ENCODE data around the gene EXD3. TPM values are rescaled to one million over a fixed set of nuclear protein-coding genes. Genes with fewer than 3 reads are reported as not detected.
A peak's percentile ranks its signal among the peaks of the same experiment; 100 is the strongest.

Gene EXD3
- total RNA-seq, 2 experiments from 2014 or later = 20.8 to 27.0 TPM

- H3K36me3 ChIP-seq (ENCODE audit: insufficient read depth, low read length) = no peaks in the 10 kb centered on the region
- H3K79me2 ChIP-seq (ENCODE audit: insufficient read depth, low read depth, low read length) = no peaks in the 10 kb centered on the region
- no peaks in the 10 kb centered on the region for H3K9me2 ChIP-seq (ENCODE audit: insufficient read depth, low read length)
- H3K4me1 ChIP-seq (ENCODE audit: insufficient read depth, low read length, poor library complexity, severe bottlenecking) = peaks cover 34% of the 10 kb centered on the region
- TF ChIP-seq, protein P1, sequence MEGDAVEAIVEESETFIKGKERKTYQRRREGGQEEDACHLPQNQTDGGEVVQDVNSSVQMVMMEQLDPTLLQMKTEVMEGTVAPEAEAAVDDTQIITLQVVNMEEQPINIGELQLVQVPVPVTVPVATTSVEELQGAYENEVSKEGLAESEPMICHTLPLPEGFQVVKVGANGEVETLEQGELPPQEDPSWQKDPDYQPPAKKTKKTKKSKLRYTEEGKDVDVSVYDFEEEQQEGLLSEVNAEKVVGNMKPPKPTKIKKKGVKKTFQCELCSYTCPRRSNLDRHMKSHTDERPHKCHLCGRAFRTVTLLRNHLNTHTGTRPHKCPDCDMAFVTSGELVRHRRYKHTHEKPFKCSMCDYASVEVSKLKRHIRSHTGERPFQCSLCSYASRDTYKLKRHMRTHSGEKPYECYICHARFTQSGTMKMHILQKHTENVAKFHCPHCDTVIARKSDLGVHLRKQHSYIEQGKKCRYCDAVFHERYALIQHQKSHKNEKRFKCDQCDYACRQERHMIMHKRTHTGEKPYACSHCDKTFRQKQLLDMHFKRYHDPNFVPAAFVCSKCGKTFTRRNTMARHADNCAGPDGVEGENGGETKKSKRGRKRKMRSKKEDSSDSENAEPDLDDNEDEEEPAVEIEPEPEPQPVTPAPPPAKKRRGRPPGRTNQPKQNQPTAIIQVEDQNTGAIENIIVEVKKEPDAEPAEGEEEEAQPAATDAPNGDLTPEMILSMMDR (conservative IDR thresholded peaks at IDR 0.05; ENCODE audit: low read length) = peak; percentile 46; the same call in 1 of the 2 replicates
- no peak for TF ChIP-seq EZH2phosphoT487 (IDR thresholded peaks at IDR 0.05; ENCODE audit: borderline replicate concordance, low read depth, low read length)
- POLR2A ChIA-PET = no interaction called here
- peak overlapping the region; percentile 42 for H3K4me3 ChIP-seq (ENCODE audit: low read depth, low read length, poor library complexity, severe bottlenecking)
- intact Hi-C loops (cut with micrococcal nuclease; ENCODE audit: unreplicated experiment) = no loop called here
- peak overlapping the region; percentile 53 for H3K4me2 ChIP-seq (ENCODE audit: low read length)
- BruUV-seq (replicated peaks) = no TSS peak
- H2AFZ ChIP-seq (ENCODE audit: low read length) = peak overlapping the region; percentile 40; the same call in 1 of the 2 replicates
- CTCF ChIA-PET (ENCODE audit: unreplicated experiment) = no interaction called here
- peak overlapping the region; percentile 54 for H3K27ac ChIP-seq (ENCODE audit: low read depth, low read length, poor library complexity, severe bottlenecking)
- DNase-seq (ENCODE audit: low spot score) = peak; percentile 94
- H4K20me1 ChIP-seq (ENCODE audit: insufficient read depth, low read length) = no peaks in the 10 kb centered on the region
- H3K9me3 ChIP-seq (ENCODE audit: low read length) = no peaks in the 10 kb centered on the region
These were observed 38.9 kb upstream of the EXD3 start for GRCh38 chr9:137461663-137462395.

DNA sequence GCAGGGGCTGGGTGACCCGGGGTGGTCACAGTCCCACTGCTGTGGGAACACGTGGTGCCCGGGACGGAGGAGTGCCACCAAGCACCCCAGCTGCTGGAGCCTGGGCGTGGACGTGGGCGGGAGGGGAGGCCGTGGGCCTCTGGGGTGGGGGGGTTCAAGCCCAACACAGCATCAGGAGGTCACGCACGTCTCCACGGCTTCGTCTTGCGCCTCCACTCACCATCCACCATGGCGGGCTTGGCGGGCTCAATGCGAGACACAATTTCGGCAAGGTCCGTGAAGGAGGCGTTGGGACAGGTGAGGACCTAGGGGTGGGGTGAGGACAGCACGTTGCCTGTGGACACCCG is 38.3 kb upstream of the EXD3 start:
- DNase-seq (ENCODE audit: low spot score) = no peak
- no peaks in the 10 kb centered on the region for H3K36me3 ChIP-seq (ENCODE audit: insufficient read depth, low read length)
- no peaks in the 10 kb centered on the region for H3K9me3 ChIP-seq (ENCODE audit: low read length)
- no peaks in the 10 kb centered on the region for H3K9me2 ChIP-seq (ENCODE audit: insufficient read depth, low read length)
- peak overlapping the region; percentile 40; the same call in 1 of the 2 replicates for H2AFZ ChIP-seq (ENCODE audit: low read length)
- H3K4me2 ChIP-seq (ENCODE audit: low read length) = peak overlapping the region; percentile 53
- intact Hi-C loops (cut with micrococcal nuclease; ENCODE audit: unreplicated experiment) = no loop called here
- peaks cover 34% of the 10 kb centered on the region for H3K4me1 ChIP-seq (ENCODE audit: insufficient read depth, low read length, poor library complexity, severe bottlenecking)
- H3K27ac ChIP-seq (ENCODE audit: low read depth, low read length, poor library complexity, severe bottlenecking) = peak overlapping the region; percentile 54
- CTCF ChIA-PET (ENCODE audit: unreplicated experiment) = no interaction called here
- no peak for TF ChIP-seq EZH2phosphoT487 (IDR thresholded peaks at IDR 0.05; ENCODE audit: borderline replicate concordance, low read depth, low read length)
- TF ChIP-seq, protein P1 (conservative IDR thresholded peaks at IDR 0.05; ENCODE audit: low read length) = no peak
- no peaks in the 10 kb centered on the region for H4K20me1 ChIP-seq (ENCODE audit: insufficient read depth, low read length)
- POLR2A ChIA-PET = no interaction called here
- no peaks in the 10 kb centered on the region for H3K79me2 ChIP-seq (ENCODE audit: insufficient read depth, low read depth, low read length)
- no TSS peak for BruUV-seq (replicated peaks)
- H3K4me3 ChIP-seq (ENCODE audit: low read depth, low read length, poor library complexity, severe bottlenecking) = peak overlapping the region; percentile 42
